GM10266 (cell line): ENCODE measurements around the gene RPUSD1.
"Not testable (repeated sequence)": the region's sequence is repeated elsewhere in the genome, so short reads cannot be mapped to it uniquely, and the experiment has no call there.

ENCODE experiments used
- DNase-seq: peaks from one replicate; pipeline ENCODE4 v3.0.0; 2012; ENCODE audit errors: extremely low spot score
- TF ChIP-seq, protein P1 (sequence below): IDR thresholded peaks from 2 replicates; pipeline ENCODE4 v1.5.1; 2012; ENCODE audit warnings: mild to moderate bottlenecking, low read depth; ENCODE audit not compliant: control insufficient read depth, insufficient read depth; ENCODE audit errors: missing control alignments

RPUSD1 gene

GRCh38 chr16:776824-777223 lies 11.4 kb downstream of the RPUSD1 start:
- DNase-seq, result no peak
- TF ChIP-seq, protein P1, sequence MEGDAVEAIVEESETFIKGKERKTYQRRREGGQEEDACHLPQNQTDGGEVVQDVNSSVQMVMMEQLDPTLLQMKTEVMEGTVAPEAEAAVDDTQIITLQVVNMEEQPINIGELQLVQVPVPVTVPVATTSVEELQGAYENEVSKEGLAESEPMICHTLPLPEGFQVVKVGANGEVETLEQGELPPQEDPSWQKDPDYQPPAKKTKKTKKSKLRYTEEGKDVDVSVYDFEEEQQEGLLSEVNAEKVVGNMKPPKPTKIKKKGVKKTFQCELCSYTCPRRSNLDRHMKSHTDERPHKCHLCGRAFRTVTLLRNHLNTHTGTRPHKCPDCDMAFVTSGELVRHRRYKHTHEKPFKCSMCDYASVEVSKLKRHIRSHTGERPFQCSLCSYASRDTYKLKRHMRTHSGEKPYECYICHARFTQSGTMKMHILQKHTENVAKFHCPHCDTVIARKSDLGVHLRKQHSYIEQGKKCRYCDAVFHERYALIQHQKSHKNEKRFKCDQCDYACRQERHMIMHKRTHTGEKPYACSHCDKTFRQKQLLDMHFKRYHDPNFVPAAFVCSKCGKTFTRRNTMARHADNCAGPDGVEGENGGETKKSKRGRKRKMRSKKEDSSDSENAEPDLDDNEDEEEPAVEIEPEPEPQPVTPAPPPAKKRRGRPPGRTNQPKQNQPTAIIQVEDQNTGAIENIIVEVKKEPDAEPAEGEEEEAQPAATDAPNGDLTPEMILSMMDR, result no peak

DNA sequence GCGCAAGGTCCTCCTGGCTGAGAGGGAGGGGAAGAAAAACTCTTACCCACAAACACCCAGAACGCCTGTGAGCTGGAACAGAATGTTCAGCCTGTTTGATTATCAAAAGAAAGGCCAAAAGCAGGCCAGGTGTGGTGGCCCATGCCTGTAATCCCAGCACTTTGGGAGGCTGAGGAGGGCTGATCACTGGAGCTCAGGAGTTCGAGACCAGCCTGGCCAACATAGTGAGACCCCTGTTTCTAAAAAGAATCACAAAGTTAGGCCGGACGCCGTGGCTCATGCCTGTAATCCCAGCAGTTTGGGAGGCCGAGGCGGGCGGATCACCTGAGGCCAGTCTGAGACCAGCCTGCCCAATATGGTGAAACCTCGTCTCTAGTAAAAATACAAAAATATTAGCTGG lies 11.9 kb downstream of the RPUSD1 start:
- not testable (repeated sequence) for DNase-seq

- no peak for DNase-seq
- TF ChIP-seq, protein P1, result no peak
These were observed 12.9 kb downstream of the RPUSD1 start for GRCh38 chr16:775236-775796.

GRCh38 chr16:774086-775001 lies 13.8 kb downstream of the RPUSD1 start:
- TF ChIP-seq, protein P1, result no peak
- no peak for DNase-seq

- TF ChIP-seq, protein P1, result no peak
- DNase-seq, result no peak
These were observed 15.2 kb downstream of the RPUSD1 start for GRCh38 chr16:772959-773358.

DNA sequence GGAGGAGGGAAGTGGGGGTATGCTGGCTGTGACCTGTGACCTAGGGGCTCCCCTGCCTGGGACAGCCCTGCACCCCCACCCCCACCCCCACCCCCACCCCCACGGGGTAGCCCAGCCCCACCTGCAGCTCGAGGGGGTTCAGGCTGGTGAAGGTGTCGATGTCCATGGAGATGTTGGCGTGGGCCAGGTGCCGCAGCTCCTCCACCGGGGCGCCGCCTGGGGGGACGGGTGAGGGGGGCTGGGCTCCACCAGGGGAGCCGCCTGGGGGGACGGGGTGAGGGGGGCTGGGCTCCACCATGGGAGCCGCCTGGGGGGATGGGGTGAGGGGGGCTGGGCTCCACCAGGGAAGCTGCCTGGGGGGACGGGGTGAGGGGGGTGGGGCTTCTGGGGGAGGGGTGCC lies 17.8 kb downstream of the RPUSD1 start:
- TF ChIP-seq, protein P1, result no peak
- DNase-seq, result no peak

GRCh38 chr16:769934-770333 lies 18.2 kb downstream of the RPUSD1 start:
- TF ChIP-seq, protein P1, result no peak

More at GRCh38 chr16:769934-770333, 18.2 kb downstream of the RPUSD1 start:
- no peak for DNase-seq
